ENCODE results near the gene CIPC. TPM values are rescaled to one million over a fixed set of nuclear protein-coding genes. Genes with fewer than 3 reads are reported as not detected.

The CIPC gene
- total and polyA plus RNA-seq, 2 of the 13 experiments (the other 11 are each of a cell fraction or from before 2014, with no cell fraction given): 7.6 to 13.9 TPM

DNA sequence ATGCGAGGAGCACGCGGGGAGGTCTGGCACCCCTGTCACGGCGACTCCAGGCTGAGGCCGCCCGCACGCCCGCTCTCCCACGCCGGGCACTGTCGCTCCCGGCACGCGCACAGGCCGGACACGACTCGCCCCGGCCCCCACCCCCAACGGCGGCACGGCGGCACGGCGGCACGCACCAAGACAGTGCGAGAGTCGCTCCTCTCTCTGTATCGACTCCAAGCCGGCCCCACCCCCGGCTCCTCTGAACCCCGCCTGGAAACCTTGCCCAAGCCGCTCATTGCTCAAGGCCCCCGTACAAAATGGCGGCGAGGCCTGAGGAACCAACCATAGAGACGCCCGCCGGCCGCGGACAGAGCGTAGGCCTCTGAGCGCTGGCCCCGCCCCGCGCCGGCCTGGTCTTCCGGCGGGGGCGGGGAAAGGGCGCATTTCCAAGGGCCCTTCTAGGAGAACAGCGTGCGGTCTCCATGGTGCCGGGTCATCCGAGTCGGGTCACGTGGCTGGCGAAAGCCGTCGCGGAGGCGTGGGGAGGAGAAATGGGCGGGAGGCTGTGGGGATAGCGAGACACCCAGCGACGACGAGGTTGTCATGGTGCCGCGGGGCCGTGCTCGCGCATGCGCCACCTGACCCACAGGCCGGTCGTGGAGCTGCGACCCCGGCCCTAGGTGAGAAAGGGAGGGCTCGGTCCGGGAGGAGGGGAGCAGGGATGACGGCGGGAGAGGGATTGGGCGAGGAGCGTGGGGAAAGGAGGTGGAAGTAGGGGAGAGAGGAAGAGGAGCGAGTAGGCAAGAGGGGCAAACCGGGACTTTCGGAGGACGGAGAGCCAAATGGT, at the start of gene CIPC (continued):
- TF ChIP-seq ZNF674 (CRISPR knock-in tag; IDR thresholded peaks at IDR 0.05; ENCODE audit: low read depth) (no peak), ZNF362 (CRISPR knock-in tag; IDR thresholded peaks at IDR 0.05; ENCODE audit: borderline replicate concordance) (0 out of 2 replicates have a peak, but pooled peaks have one; percentile 29), ZSCAN9 (CRISPR knock-in tag; IDR thresholded peaks at IDR 0.05; ENCODE audit: borderline replicate concordance) (0 out of 2 replicates have a peak, but pooled peaks have one; percentile 17), PITX1 (CRISPR knock-in tag; IDR thresholded peaks at IDR 0.05) (peak; percentile 32), TEF (CRISPR knock-in tag; IDR thresholded peaks at IDR 0.05) (no peak), MLLT10 (CRISPR knock-in tag; IDR thresholded peaks at IDR 0.05) (no peak), ZNF235 (CRISPR knock-in tag; IDR thresholded peaks at IDR 0.05; ENCODE audit: borderline replicate concordance) (0 out of 2 replicates have a peak, but pooled peaks have one; percentile 71), ZNF44 (CRISPR knock-in tag; IDR thresholded peaks at IDR 0.05) (no peak), GTF2F1 (IDR thresholded peaks at IDR 0.05; ENCODE audit: low read length) (no peak), DZIP1 (CRISPR knock-in tag; IDR thresholded peaks at IDR 0.05) (peak; percentile 37; the same call in 1 of the 2 replicates), PTBP1 (IDR thresholded peaks at IDR 0.05; ENCODE audit: low read depth, low read length, poor library complexity, severe bottlenecking) (peak; percentile 42), ZEB1 (IDR thresholded peaks at IDR 0.05; ENCODE audit: insufficient replicate concordance, low read depth) (no peak), ATF2 (CRISPR knock-in tag; IDR thresholded peaks at IDR 0.05) (peak; percentile 30; the same call in 1 of the 2 replicates), ATF1 (CRISPR knock-in tag; IDR thresholded peaks at IDR 0.05) (no peak), SALL1 (CRISPR knock-in tag; IDR thresholded peaks at IDR 0.05) (peak; percentile 50), AFF4 (CRISPR knock-in tag; IDR thresholded peaks at IDR 0.05) (no peak), KLF13 (CRISPR knock-in tag; IDR thresholded peaks at IDR 0.05) (no peak), HMG20B (CRISPR knock-in tag; conservative IDR thresholded peaks at IDR 0.05) (no peak)
